ENCODE measurements around the gene FBXO3.

DNA sequence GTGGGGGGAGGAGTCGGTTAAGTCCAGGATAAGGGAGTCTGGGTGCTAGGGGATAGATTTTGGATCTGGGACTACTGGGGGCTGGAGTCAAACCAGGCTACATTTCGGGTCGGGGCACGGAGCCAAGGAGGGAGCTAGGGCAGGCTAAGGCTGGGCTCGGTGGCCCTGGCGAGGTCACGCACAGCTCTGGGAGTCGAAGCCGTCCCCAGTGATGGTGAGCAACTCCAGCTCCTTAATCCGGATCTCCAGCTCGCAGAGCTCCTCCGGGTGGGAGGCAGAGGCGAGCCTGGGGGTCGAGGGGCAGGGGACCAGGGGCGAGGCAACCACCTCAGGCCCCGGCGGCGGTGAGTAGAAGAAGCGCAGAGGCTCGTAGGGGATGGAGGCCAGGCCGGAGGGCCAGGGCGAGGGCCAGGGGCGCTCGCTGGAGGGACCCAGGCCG is 74.2 kb downstream of the FBXO3 start:
- no peak for TF ChIP-seq CTCF (IDR thresholded peaks at IDR 0.05; ENCODE audit: low read depth, low read length, poor library complexity, severe bottlenecking)
- no peak for TF ChIP-seq EZH2phosphoT487 (IDR thresholded peaks at IDR 0.05; ENCODE audit: borderline replicate concordance, low read length)
